HG03139 (cell line): ENCODE measurements around the gene GRAMD2A.

Experiments
- ATAC-seq: cut with Tn5 transposase; IDR thresholded peaks from one replicate; pipeline ENCODE4 v1.9.1; 2021; ENCODE audit not compliant: unreplicated experiment

GRAMD2A gene

GRCh38 chr15:72139667-72140066, 57.9 kb downstream of the GRAMD2A start:
- no peak for ATAC-seq

GRCh38 chr15:72136170-72137051, 61.2 kb downstream of the GRAMD2A start:
- ATAC-seq = no peak

GRCh38 chr15:72135719-72136118, 61.9 kb downstream of the GRAMD2A start:
- no peak for ATAC-seq

GRCh38 chr15:72133211-72133610, 64.4 kb downstream of the GRAMD2A start:
- no peak for ATAC-seq

GRCh38 chr15:72131922-72132321, 65.7 kb downstream of the GRAMD2A start:
- no peak for ATAC-seq

DNA sequence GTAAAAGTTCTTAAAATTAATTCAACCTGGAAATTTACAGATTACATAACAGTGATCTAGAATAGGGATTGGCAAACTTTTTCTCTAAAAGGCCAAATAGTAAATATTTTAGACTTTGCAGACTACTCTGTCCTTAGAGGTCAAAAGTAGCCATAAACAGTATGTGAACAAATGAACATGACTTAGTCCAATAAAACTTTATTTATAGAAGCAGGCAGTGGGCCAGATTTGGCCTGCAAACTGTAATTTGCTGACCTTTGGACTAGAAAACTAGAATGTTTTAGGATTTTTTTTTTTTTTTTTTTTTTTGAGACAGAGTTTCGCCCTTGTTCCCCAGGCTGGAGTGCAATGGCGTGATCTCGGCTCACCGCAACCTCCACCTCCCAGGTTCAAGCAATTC, 67.3 kb downstream of the GRAMD2A start:
- no peak for ATAC-seq

DNA sequence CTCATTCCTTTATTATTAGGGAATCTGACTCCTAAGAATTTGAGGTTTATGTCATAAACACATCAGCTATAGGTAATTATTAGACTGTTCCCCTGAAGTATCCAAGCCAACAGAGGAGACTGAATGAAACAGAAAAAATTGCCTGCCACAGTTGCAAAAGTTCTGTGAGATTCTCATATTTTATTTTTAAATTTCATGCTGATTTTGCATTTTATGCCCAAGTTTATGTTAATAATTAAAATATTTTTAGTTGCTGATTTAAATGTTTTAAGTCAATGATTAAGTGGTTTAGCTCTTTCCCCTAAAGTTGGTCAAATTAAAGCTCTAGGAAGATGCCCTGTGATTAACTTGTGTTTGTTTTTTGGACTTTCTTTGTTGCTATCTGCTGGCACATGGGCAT, 69.2 kb downstream of the GRAMD2A start:
- ATAC-seq = no peak

DNA sequence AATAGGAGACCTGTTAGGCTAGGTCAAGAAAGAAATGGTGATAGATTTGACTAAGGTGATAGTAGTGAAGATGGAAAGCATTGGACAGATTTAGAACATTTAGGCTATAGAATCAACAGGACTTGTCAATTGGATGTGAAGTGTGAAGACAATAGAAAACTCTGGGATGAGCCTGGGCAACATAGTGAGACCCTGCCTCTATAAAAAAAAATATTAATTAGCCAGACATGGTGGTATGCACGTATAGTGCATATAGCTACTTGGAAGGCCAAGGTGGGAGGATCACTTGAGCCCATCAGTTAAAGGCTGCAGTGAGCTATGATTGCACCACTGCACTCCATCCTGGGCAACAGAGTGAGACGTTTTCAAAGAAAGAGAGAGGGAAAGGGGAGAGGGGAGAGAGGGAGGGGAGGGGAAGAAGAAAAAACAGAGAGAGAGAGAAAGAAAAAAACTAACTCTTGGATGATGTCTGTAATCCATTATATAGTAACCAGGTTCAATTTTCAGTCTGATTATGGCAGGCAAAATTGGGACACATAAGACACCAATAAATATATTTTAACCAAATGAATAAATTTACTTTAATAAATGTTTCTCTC, 69.8 kb downstream of the GRAMD2A start:
- no peak for ATAC-seq

DNA sequence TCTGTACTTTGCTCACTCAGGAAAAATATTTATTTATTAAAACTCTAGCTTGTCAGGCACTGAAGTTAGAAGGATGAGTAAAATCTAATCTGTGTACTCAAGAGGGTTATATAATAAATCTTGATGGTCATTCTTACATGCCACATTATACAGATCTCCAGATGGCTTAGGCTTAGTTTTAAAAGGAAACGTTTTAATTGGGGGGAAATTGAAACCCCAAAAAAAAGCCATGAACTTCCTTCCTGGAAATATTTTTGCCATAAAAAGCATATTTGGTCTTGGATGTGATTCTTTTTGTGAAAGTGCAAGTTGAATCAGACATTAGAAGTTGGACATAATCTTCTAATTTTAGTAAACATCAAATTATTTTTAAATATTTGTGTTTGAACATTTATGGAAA, 73.4 kb downstream of the GRAMD2A start:
- ATAC-seq = no peak

- peak; percentile 65 for ATAC-seq
These were observed 79.3 kb downstream of the GRAMD2A start, which contains the start of the genes MYO9A and SENP8 for GRCh38 chr15:72118017-72118978. Gene MYO9A (minus strand): TSS chr15:72118150. CDS start chr15:72046563, 71,587 bp downstream. Gene SENP8 (plus strand): TSS chr15:72118403. CDS start chr15:72139624, 21,221 bp downstream.

GRCh38 chr15:72117486-72118016, 80.0 kb downstream of the GRAMD2A start:
- peak; percentile 51 for ATAC-seq

- ATAC-seq = peak; percentile 0
These were observed 80.7 kb downstream of the GRAMD2A start for GRCh38 chr15:72116731-72117485.

DNA sequence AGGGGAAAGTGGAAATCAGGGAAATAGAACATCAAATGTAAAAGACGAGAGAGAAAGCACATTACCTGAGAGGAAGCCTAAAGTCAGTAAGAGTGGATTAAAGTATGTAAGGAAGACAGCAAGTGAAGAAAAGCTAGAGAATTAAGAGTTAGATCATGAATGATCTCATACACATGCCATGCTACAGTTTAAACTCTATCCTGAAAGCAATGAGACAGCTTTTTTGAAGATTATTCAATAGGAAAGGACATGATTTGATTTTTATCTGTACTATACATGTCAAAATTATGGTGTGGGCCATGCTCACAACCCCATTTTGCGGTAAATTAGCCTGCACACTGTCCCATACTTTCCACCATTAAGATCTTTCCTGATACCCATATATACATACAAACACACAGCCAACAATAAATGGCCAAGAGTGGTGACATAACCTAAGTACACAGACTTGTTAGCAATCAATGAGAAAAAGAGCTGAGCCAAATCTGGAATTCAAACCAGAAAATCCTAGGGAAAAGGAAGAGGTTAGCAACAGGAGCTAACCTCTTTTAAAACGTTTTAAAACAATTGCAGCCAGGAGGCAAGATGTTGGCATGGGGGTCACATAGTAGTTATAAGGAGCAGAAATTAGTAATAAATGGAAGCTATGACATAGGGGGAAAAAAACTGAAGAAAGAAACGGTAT, 84.1 kb downstream of the GRAMD2A start:
- ATAC-seq = no peak

DNA sequence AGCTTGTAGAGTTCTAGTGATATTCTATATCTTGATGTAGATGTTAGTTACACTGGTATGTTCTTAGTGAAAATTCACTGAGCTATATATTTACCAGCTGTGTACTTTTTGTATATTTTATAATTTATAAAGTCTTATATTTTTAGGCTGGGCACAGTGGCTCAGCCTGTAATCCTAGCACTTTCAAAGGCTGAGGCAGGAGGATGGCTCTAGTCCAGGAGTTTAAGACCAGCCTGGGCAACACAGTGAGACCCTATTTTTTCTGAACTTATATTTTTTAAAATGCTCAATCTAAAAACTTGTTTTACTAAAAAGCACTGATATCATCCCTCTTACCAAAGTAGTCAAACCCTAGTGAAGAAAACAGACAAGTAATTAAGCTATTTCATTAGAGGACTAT, 84.8 kb downstream of the GRAMD2A start:
- no peak for ATAC-seq

DNA sequence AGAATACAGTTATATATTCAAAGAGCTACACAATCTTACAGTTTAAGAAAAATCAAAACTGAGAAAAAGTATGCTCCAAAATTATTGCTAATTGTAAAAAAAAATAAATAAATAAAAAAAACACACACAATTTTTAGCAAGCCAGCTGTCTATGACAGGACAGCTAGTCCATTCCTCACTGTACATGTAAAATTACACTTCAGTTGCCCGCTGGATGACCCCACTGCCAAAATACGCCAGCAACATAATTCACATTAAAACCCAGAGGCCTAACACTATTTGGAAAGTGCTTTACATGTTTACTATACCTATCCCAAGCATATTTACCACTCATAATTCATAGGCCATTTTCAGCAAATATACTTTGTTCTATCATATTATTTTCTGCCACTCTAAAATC, 85.5 kb downstream of the GRAMD2A start:
- no peak for ATAC-seq

DNA sequence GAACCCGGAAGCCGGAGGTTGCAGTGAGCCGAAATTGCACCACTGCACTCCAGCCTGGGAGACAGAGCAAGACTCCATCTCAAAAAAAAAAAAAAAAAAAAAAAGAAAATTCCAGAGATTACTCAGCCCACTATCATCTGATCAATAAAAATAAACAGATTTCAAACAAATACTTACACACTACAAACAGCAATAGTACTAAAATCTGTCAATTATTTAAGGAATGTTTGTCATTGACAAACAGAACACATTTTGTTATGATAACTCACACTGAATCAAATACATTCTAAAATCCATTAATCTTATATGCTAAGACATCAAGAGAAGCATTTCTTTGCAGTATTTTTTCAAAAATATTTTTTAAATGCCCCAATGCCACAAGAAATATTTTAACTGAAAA, 87.2 kb downstream of the GRAMD2A start:
- ATAC-seq = no peak
